Osteoblast (primary cell): ENCODE data around the gene ATP5F1D. TPM values are rescaled to one million over a fixed set of nuclear protein-coding genes. Genes with fewer than 3 reads are reported as not detected.

ENCODE experiments used
- DNase-seq: peaks from one replicate; pipeline ENCODE4 v3.0.0; 2011; ENCODE audit warnings: low spot score, mixed read lengths; ENCODE audit not compliant: insufficient read length; ENCODE audit errors: missing footprints
- H2AFZ ChIP-seq: 2 replicates; pipeline ENCODE4 v1.6.0; 2011; ENCODE audit warnings: mild to moderate bottlenecking, low read length
- H3K27ac ChIP-seq: 2 replicates; pipeline ENCODE4 v1.5.1; 2011; ENCODE audit warnings: mild to moderate bottlenecking, low read depth, low read length, moderate library complexity
- H3K27me3 ChIP-seq: 2 replicates; pipeline ENCODE4 v1.6.0; 2012; ENCODE audit warnings: mild to moderate bottlenecking, control low read depth, inconsistent platforms, low read length, moderate library complexity; ENCODE audit not compliant: insufficient read depth
- H3K36me3 ChIP-seq: 2 replicates; pipeline ENCODE4 v1.5.1; 2011; ENCODE audit warnings: mild to moderate bottlenecking, low read length, control low read depth, moderate library complexity; ENCODE audit not compliant: insufficient read depth
- H3K4me1 ChIP-seq: 2 replicates; pipeline ENCODE4 v1.5.1; 2011; ENCODE audit warnings: mild to moderate bottlenecking, low read length, control low read depth, moderate library complexity; ENCODE audit not compliant: insufficient read depth
- H3K4me2 ChIP-seq: 2 replicates; pipeline ENCODE4 v1.6.0; 2011; ENCODE audit warnings: mild to moderate bottlenecking, low read length; ENCODE audit not compliant: insufficient read depth
- H3K4me3 ChIP-seq: fragments of 200-600 bp; sonication (generic); 3 replicates; pipeline ENCODE4 v1.5.1; 2012; ENCODE audit warnings: mild to moderate bottlenecking, low read length, inconsistent platforms; ENCODE audit not compliant: insufficient read depth
- H3K79me2 ChIP-seq: 2 replicates; pipeline ENCODE4 v1.6.0; 2012; ENCODE audit warnings: mild to moderate bottlenecking, low read length, control low read depth, inconsistent platforms; ENCODE audit not compliant: insufficient read depth
- H3K9me3 ChIP-seq: 2 replicates; pipeline ENCODE4 v1.5.1; 2011; ENCODE audit warnings: low read depth, low read length, control low read depth
- H4K20me1 ChIP-seq: 2 replicates; pipeline ENCODE4 v1.6.0; 2012; ENCODE audit warnings: mild to moderate bottlenecking, low read length, control low read depth; ENCODE audit not compliant: insufficient read depth
- total RNA-seq: library from RNA; depleted of rRNA; stranded (reverse); fragments of >200 nt; gene quantifications from 2 replicates; pipeline ENCODE4 v1.2.3, GENCODE V29; 2012
- TF ChIP-seq, protein P1 (sequence below): IDR thresholded peaks from 2 replicates; pipeline ENCODE4 v1.5.1; 2011; ENCODE audit warnings: mild to moderate bottlenecking, low read depth, low read length, moderate library complexity; ENCODE audit errors: extremely low read depth

The ATP5F1D gene
- total RNA-seq, 1 donor, result 13.8 TPM

GRCh38 chr19:1288226-1288612 lies 46.7 kb downstream of the ATP5F1D start:
- Histone ChIP-seq H4K20me1 (peaks cover 4% of the 10 kb centered on the region), H3K79me2 (no peaks in the 10 kb centered on the region), H3K27me3 (peaks cover 41% of the 10 kb centered on the region), H3K9me3 (no peaks in the 10 kb centered on the region), H3K4me1 (no peaks in the 10 kb centered on the region), H2AFZ (no peak overlapping the region), H3K4me3 (no peak overlapping the region), H3K27ac (no peak overlapping the region), H3K36me3 (no peaks in the 10 kb centered on the region), H3K4me2 (no peak overlapping the region)
- no peak for DNase-seq
- TF ChIP-seq, protein P1, sequence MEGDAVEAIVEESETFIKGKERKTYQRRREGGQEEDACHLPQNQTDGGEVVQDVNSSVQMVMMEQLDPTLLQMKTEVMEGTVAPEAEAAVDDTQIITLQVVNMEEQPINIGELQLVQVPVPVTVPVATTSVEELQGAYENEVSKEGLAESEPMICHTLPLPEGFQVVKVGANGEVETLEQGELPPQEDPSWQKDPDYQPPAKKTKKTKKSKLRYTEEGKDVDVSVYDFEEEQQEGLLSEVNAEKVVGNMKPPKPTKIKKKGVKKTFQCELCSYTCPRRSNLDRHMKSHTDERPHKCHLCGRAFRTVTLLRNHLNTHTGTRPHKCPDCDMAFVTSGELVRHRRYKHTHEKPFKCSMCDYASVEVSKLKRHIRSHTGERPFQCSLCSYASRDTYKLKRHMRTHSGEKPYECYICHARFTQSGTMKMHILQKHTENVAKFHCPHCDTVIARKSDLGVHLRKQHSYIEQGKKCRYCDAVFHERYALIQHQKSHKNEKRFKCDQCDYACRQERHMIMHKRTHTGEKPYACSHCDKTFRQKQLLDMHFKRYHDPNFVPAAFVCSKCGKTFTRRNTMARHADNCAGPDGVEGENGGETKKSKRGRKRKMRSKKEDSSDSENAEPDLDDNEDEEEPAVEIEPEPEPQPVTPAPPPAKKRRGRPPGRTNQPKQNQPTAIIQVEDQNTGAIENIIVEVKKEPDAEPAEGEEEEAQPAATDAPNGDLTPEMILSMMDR, result no peak

GRCh38 chr19:1288833-1289685 lies 47.5 kb downstream of the ATP5F1D start:
- Histone ChIP-seq H3K4me3 (no peak overlapping the region), H3K4me1 (no peaks in the 10 kb centered on the region), H3K4me2 (no peak overlapping the region), H4K20me1 (peaks cover 3% of the 10 kb centered on the region), H3K9me3 (no peaks in the 10 kb centered on the region), H3K27me3 (peaks cover 37% of the 10 kb centered on the region), H2AFZ (no peak overlapping the region), H3K79me2 (no peaks in the 10 kb centered on the region), H3K27ac (no peak overlapping the region), H3K36me3 (no peaks in the 10 kb centered on the region)
- TF ChIP-seq, protein P1, result no peak
- peak; percentile 94 for DNase-seq

- Histone ChIP-seq H3K4me1 (no peaks in the 10 kb centered on the region), H3K36me3 (no peaks in the 10 kb centered on the region), H3K27ac (no peak overlapping the region), H3K4me3 (no peak overlapping the region), H3K79me2 (no peaks in the 10 kb centered on the region), H2AFZ (no peak overlapping the region), H3K27me3 (peaks cover 31% of the 10 kb centered on the region), H4K20me1 (no peaks in the 10 kb centered on the region), H3K9me3 (no peaks in the 10 kb centered on the region), H3K4me2 (no peak overlapping the region)
- TF ChIP-seq, protein P1, result no peak
- no peak for DNase-seq
Observed at GRCh38 chr19:1289686-1290025, 48.1 kb downstream of the ATP5F1D start.

GRCh38 chr19:1290196-1290702 lies 48.7 kb downstream of the ATP5F1D start:
- H3K27me3 ChIP-seq, result peaks cover 25% of the 10 kb centered on the region
- H3K27ac ChIP-seq, result no peak overlapping the region
- H3K4me3 ChIP-seq, result no peak overlapping the region
- H2AFZ ChIP-seq, result no peak overlapping the region
- TF ChIP-seq, protein P1, result no peak
- no peaks in the 10 kb centered on the region for H3K79me2 ChIP-seq
- H3K4me2 ChIP-seq, result no peak overlapping the region
- no peaks in the 10 kb centered on the region for H4K20me1 ChIP-seq
- no peak for DNase-seq
- H3K4me1 ChIP-seq, result no peaks in the 10 kb centered on the region
- H3K9me3 ChIP-seq, result no peaks in the 10 kb centered on the region
- no peaks in the 10 kb centered on the region for H3K36me3 ChIP-seq
